Coronary artery (tissue), 2 donors: ENCODE measurements around the gene MED31.
"Not testable (repeated sequence)": the region's sequence is repeated elsewhere in the genome, so short reads cannot be mapped to it uniquely, and the experiment has no call there.

Experiments used
- DNase-seq: peaks from one replicate; pipeline ENCODE4 v3.0.0-alpha.2; 2017; ENCODE audit warnings: low spot score
- H3K27ac ChIP-seq, 2 donors: fragments of 200-600 bp; sonication (generic); one replicate each; pipeline ENCODE4 v1.5.1; 2016 to 2019
- H3K4me3 ChIP-seq: fragments of 200-600 bp; sonication (generic); 2 replicates; pipeline ENCODE4 v1.5.1; 2016; ENCODE audit warnings: mild to moderate bottlenecking, moderate library complexity
- TF ChIP-seq, protein P1 (sequence below): fragments of 200-600 bp; sonication (generic); IDR thresholded peaks from one replicate; pipeline ENCODE4 v1.5.1; 2019; ENCODE audit warnings: antibody characterized with exemption

MED31 gene

GRCh38 chr17:6661464-6661848, 10.1 kb upstream of the MED31 start:
- Histone ChIP-seq H3K27ac (no peak overlapping the region), H3K4me3 (no peak overlapping the region)
- DNase-seq = no peak
- TF ChIP-seq, protein P1, sequence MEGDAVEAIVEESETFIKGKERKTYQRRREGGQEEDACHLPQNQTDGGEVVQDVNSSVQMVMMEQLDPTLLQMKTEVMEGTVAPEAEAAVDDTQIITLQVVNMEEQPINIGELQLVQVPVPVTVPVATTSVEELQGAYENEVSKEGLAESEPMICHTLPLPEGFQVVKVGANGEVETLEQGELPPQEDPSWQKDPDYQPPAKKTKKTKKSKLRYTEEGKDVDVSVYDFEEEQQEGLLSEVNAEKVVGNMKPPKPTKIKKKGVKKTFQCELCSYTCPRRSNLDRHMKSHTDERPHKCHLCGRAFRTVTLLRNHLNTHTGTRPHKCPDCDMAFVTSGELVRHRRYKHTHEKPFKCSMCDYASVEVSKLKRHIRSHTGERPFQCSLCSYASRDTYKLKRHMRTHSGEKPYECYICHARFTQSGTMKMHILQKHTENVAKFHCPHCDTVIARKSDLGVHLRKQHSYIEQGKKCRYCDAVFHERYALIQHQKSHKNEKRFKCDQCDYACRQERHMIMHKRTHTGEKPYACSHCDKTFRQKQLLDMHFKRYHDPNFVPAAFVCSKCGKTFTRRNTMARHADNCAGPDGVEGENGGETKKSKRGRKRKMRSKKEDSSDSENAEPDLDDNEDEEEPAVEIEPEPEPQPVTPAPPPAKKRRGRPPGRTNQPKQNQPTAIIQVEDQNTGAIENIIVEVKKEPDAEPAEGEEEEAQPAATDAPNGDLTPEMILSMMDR = no peak

- no peak for DNase-seq
- no peak overlapping the region for H3K4me3 ChIP-seq
- no peak overlapping the region for H3K27ac ChIP-seq
- TF ChIP-seq, protein P1 = no peak
These were observed 9.5 kb upstream of the MED31 start for GRCh38 chr17:6660805-6661463.

- Histone ChIP-seq H3K4me3 (no peak overlapping the region), H3K27ac (no peak overlapping the region)
- TF ChIP-seq, protein P1 = no peak
- DNase-seq = no peak
These were observed 8.7 kb upstream of the MED31 start for GRCh38 chr17:6660101-6660500.

- H3K4me3 ChIP-seq, DNase-seq, H3K27ac ChIP-seq: not testable (repeated sequence)
These were observed 7.0 kb upstream of the MED31 start for GRCh38 chr17:6658411-6658810.

DNA sequence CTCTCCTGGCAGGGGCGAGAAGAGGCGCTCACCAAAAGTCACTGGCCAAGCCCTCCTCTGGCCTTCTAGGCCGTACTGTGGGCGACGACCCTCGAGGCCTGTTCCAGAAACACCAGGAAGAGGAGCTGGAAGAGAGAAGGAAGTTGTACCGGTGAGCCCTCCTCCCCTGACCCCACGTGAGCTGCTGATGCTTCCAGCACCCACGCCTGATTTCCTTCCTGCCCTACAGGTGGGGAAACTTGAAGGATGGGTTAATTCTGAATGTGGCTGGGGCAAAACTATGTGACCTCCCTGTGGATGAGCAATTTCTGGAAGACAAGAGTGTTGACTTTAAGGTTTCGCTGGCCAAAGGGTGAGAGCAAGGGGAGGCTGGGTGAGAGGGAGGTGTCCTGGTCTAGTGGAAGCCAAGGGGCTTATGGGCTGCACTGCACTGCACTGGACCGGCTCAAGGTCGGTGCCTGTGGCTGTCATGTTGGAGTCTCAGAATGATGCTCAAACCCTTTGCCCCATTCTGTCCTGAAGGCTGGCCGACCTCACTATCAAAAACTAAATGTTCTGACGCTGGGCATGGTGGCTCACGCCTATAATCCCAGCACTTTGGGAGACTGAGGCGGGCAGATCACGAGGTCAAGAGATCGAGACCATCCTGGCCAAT, 6.4 kb upstream of the MED31 start:
- Histone ChIP-seq H3K4me3 (no peak overlapping the region), H3K27ac (no peak overlapping the region)
- DNase-seq = no peak
- TF ChIP-seq, protein P1 = no peak

GRCh38 chr17:6656797-6657632, 5.6 kb upstream of the MED31 start:
- H3K27ac ChIP-seq, DNase-seq: not testable (repeated sequence)
- peak overlapping the region; percentile 28 for H3K4me3 ChIP-seq

GRCh38 chr17:6655732-6656361, 4.4 kb upstream of the MED31 start:
- not testable (repeated sequence) for H3K27ac ChIP-seq, DNase-seq
- H3K4me3 ChIP-seq = peak overlapping the region; percentile 45
